ENCODE data around the gene PRIMPOL.

DNA sequence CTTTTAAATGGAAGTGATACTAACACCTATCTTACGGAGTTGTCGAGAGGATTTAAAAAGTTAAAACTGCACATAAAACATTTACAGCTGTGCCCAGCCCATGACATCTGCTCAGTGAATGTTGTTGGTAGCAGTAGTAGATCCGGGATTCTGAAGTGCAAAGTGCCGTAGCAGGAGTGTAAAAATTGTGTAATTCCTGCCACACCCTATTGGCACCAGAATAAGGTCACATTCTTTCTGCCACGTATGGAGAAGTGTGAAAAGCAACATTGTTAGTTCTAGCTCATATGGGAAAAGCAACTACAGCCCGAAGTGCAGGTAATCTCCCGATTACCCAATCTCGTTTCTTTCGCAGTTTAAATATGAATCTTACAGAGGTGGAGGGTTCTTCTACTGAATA is 31.2 kb downstream of the PRIMPOL start:
- TF ChIP-seq, protein P1, sequence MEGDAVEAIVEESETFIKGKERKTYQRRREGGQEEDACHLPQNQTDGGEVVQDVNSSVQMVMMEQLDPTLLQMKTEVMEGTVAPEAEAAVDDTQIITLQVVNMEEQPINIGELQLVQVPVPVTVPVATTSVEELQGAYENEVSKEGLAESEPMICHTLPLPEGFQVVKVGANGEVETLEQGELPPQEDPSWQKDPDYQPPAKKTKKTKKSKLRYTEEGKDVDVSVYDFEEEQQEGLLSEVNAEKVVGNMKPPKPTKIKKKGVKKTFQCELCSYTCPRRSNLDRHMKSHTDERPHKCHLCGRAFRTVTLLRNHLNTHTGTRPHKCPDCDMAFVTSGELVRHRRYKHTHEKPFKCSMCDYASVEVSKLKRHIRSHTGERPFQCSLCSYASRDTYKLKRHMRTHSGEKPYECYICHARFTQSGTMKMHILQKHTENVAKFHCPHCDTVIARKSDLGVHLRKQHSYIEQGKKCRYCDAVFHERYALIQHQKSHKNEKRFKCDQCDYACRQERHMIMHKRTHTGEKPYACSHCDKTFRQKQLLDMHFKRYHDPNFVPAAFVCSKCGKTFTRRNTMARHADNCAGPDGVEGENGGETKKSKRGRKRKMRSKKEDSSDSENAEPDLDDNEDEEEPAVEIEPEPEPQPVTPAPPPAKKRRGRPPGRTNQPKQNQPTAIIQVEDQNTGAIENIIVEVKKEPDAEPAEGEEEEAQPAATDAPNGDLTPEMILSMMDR (IDR thresholded peaks at IDR 0.05; ENCODE audit: low read length): no peak
- no peak for TF ChIP-seq EZH2 (IDR thresholded peaks at IDR 0.05; ENCODE audit: borderline replicate concordance, low read length)

All from OCI-LY1 (cell line).